HFFc6 (cell line): ENCODE measurements around the gene RASSF5. TPM values are rescaled to one million over a fixed set of nuclear protein-coding genes. Genes with fewer than 3 reads are reported as not detected.

Experiments
- DNase-seq: peaks from one replicate; pipeline ENCODE4 v3.0.0-alpha.2; 2018
- H3K27ac Mint-ChIP-seq: 2 replicates; pipeline ENCODE4 v1.8.0; 2020; ENCODE audit warnings: mild to moderate bottlenecking, mixed read lengths
- H3K27me3 Mint-ChIP-seq: 2 replicates; pipeline ENCODE4 v1.8.0; 2021; ENCODE audit warnings: mild to moderate bottlenecking, moderate library complexity, mixed read lengths; ENCODE audit not compliant: insufficient read depth
- H3K36me3 Mint-ChIP-seq: 2 replicates; pipeline ENCODE4 v1.8.0; 2021; ENCODE audit warnings: low read depth, mixed read lengths
- H3K4me1 Mint-ChIP-seq: 2 replicates; pipeline ENCODE4 v1.8.0; 2020; ENCODE audit warnings: low read depth, mixed read lengths
- H3K4me3 Mint-ChIP-seq: 2 replicates; pipeline ENCODE4 v1.8.0; 2020; ENCODE audit warnings: mild to moderate bottlenecking, moderate library complexity, mixed read lengths
- H3K9me3 Mint-ChIP-seq: 2 replicates; pipeline ENCODE4 v1.8.0; 2020; ENCODE audit warnings: mild to moderate bottlenecking, mixed read lengths
- total RNA-seq, 6 experiments: library from RNA; stranded (reverse); fragmentation: NEBNext Ultra II Directional; extraction: Animal tissue kit (Norgen Biotek cat#: 25700); gene quantifications; 2 replicates in 1 of 6; 3 replicates in 5 of 6; pipeline ENCODE4 v1.2.3, GENCODE V29; 2021
- TF ChIP-seq, protein P1 (sequence below): fragments of 200-600 bp; sonication (generic); IDR thresholded peaks from 2 replicates; pipeline ENCODE4 v1.5.0; 2021; ENCODE audit warnings: antibody characterized with exemption, mild to moderate bottlenecking

The RASSF5 gene
- total RNA-seq, 6 experiments from 2014 or later: 0.52 to 1.1 (median 0.82) TPM

DNA sequence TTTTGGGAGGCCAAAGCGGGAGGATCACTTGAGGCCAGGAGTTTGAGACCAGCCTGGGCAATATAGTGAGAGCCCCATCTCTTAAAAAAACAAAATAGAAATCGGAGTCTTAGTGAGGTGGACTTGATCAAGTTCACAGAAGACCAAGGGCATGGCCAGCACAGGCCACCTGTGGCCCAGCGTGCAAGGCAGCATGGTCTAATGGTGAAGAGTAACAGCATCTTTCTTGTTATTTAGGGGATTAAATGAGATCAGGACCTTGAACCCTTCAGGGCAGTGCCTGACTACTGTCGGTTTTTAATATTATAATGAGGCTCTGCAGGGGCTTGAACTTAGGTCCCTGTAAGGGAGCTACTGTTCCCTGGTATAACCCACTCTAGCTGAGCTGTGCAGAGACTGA, 66.4 kb downstream of the RASSF5 start:
- no peak overlapping the region for H3K27ac Mint-ChIP-seq
- no peaks in the 10 kb centered on the region for H3K36me3 Mint-ChIP-seq
- H3K4me1 Mint-ChIP-seq: peaks cover 17% of the 10 kb centered on the region
- TF ChIP-seq, protein P1, sequence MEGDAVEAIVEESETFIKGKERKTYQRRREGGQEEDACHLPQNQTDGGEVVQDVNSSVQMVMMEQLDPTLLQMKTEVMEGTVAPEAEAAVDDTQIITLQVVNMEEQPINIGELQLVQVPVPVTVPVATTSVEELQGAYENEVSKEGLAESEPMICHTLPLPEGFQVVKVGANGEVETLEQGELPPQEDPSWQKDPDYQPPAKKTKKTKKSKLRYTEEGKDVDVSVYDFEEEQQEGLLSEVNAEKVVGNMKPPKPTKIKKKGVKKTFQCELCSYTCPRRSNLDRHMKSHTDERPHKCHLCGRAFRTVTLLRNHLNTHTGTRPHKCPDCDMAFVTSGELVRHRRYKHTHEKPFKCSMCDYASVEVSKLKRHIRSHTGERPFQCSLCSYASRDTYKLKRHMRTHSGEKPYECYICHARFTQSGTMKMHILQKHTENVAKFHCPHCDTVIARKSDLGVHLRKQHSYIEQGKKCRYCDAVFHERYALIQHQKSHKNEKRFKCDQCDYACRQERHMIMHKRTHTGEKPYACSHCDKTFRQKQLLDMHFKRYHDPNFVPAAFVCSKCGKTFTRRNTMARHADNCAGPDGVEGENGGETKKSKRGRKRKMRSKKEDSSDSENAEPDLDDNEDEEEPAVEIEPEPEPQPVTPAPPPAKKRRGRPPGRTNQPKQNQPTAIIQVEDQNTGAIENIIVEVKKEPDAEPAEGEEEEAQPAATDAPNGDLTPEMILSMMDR: no peak
- no peak overlapping the region for H3K4me3 Mint-ChIP-seq
- peaks cover 22% of the 10 kb centered on the region for H3K27me3 Mint-ChIP-seq
- DNase-seq: no peak
- H3K9me3 Mint-ChIP-seq: no peaks in the 10 kb centered on the region

DNA sequence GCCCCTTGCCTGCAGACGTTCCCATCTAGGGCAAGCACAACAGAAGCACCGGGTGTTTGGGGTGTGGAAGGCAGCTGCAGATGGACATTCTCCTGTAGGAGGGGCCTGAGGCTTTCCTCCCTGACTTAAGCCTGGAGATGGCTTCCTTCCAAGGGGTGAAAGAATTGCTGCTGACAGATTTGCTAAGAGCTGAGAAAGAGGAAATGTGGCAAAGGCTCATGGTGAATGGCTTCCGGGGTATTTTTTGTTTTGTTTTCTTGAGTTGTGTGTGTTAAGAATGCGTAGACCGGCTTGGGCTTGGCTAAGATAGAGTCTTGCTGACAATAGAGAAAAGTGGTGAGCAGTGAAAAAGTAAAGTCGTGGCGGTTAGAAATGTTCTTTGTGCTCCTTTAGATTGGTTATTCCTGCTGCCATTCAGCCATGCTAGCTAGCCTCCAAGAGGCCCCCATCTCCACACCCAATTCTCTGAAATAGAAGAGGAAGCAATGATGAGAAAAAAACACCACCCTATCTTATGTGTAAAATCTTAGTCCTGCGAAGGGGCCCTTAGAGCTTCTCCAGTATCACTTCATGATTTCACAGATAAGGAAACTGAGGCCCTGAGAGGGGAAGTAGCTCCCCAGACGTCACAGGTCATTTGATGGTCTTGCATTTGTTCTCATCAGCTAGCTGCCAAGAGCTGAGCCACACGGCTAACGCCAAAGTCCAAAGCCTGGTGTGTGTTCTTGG, 68.0 kb downstream of the RASSF5 start:
- DNase-seq: peak; percentile 53
- TF ChIP-seq, protein P1: no peak
- Mint-ChIP-seq H3K9me3 (no peaks in the 10 kb centered on the region), H3K4me3 (no peak overlapping the region), H3K4me1 (peaks cover 31% of the 10 kb centered on the region), H3K27me3 (peaks cover 21% of the 10 kb centered on the region), H3K36me3 (no peaks in the 10 kb centered on the region), H3K27ac (peak overlapping the region; percentile 50)

DNA sequence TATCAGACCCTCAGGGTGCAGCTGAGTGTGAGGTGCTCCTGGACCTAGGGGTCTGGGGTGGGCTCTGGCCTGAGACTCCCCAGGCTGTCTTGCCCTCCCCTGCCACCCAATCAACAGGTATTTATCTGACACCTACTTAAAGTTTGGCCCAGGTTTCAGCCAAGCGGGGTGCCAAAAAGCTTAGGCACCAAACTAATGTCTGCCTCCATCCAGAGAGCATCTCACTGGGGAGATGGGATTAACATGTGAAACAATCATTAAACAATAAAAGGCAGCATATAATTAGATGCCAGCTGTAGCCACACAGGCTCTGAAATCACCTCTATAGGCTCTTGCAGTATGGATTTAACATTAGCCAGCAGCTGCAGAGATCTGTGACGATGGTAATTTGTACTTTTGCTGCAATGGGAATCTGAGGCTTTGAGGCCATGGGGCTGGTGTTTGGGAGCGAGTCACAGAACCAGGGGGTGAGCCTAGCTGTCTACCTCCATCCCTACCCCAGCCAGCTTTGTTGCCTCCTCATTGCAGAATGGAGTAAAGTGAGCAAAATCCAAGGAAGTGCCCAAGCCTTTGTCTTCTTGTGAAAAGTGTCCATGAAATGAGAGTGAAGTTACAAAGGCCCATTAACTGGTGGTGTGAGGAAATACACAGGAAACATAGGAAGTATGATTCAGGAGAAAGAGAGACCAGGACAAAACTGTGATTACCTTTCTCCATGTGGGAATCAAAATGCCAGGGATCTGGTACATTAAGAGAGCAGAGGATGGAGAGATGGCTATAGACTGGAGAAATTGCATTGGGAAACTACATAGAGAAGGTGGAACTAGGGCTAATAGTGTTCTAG, 68.8 kb downstream of the RASSF5 start:
- peaks cover 21% of the 10 kb centered on the region for H3K27me3 Mint-ChIP-seq
- no peaks in the 10 kb centered on the region for H3K9me3 Mint-ChIP-seq
- H3K4me3 Mint-ChIP-seq: no peak overlapping the region
- no peaks in the 10 kb centered on the region for H3K36me3 Mint-ChIP-seq
- DNase-seq: no peak
- H3K27ac Mint-ChIP-seq: no peak overlapping the region
- peaks cover 31% of the 10 kb centered on the region for H3K4me1 Mint-ChIP-seq
- TF ChIP-seq, protein P1: no peak

DNA sequence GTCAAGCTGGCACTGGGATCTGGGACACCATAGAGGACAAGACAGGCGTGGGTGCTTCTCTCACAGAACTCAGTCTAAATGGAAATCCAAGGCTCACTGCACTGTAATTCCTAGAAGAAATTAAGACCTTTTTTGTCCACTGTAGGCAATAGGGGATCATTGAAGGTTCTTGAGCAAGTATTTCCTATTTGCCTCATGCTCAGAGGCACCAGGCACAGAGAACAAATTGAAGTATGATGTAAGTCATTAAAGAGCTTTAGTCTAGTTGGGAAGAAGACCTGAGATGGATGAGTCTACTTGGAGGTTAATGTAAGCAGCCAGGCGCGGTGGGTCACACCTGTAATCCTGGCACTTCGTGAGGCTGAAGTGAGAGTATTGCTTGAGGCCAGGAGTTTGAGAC, 70.3 kb downstream of the RASSF5 start:
- no peak overlapping the region for H3K4me3 Mint-ChIP-seq
- H3K9me3 Mint-ChIP-seq: no peaks in the 10 kb centered on the region

More for the DNA sequence above, 70.3 kb downstream of the RASSF5 start:
- Mint-ChIP-seq H3K27me3 (peaks cover 14% of the 10 kb centered on the region), H3K27ac (no peak overlapping the region), H3K36me3 (no peaks in the 10 kb centered on the region), H3K4me1 (peaks cover 31% of the 10 kb centered on the region)
- TF ChIP-seq, protein P1: no peak
- DNase-seq: no peak
